HG03103 (cell line): ENCODE measurements around the gene PTPRN2.
A peak's percentile ranks its signal among the peaks of the same experiment; 100 is the strongest.

Experiments
- ATAC-seq: cut with Tn5 transposase; IDR thresholded peaks from one replicate; pipeline ENCODE4 v1.9.1; 2021; ENCODE audit warnings: low read depth; ENCODE audit not compliant: unreplicated experiment

The PTPRN2 gene

DNA sequence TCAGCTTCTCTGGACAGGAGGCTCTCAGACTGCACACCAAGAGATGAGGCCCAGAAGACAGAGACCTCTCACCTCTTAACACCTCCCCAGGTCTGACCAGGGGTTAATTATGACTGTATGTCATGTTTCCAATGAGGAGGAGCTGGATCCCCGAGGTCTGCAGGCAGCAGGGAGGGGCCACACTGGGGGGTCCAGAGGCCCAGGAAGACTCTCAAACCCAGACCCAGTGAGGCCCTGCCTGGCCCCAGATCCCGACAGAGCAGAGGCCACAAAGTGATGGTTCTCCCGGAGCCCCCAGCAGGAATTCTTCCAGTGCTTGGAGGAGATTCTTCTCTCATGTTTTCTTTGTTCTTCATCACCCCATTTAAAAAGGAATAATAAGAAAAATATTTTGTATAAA lies 28.8 kb downstream of the PTPRN2 start:
- ATAC-seq, result no peak

DNA sequence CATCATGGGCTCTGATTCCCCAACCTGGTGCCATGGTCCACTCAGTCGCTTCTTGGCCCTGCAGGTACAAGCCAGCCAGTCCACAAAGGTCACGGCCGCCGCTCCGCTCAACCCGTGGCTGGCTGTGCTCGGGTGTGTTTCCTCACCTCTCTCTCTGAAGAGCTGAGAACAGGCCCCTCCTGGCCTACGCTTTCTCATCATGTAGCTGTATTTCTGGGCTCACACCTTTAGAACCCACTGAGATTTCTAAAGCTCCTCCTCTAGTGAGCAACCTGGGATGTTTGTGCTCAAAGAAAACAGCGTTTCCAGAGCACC lies 30.2 kb downstream of the PTPRN2 start:
- no peak for ATAC-seq

DNA sequence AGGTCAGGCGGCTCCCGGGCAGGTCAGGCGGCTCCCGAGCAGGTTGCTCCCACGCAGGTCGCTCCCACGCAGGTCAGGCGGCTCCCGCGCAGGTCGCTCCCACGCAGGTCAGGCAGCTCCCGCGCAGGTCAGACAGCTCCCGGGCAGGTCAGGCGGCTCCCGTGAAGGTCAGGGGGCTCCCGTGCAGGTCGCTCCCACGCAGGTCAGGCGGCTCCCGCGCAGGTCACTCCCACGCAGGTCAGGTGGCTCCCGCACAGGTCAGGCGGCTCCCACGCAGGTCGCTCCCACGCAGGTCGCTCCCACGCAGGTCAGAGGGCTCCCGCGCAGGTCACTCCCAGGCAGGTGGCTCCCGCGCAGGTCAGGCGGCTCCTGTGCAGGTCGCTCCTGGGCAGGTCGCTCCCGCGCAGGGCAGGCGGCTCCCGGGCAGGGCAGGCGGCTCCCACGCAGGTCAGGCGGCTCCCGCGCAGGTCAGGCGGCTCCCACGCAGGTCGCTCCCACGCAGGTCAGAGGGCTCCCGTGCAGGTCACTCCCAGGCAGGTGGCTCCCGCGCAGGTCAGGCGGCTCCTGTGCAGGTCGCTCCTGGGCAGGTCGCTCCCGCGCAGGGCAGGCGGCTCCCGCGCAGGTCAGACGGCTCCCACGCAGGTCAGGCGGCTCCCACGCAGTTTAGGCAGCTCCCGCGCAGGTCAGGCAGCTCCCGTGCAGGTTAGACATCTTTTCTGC lies 30.7 kb downstream of the PTPRN2 start:
- ATAC-seq, result no peak

DNA sequence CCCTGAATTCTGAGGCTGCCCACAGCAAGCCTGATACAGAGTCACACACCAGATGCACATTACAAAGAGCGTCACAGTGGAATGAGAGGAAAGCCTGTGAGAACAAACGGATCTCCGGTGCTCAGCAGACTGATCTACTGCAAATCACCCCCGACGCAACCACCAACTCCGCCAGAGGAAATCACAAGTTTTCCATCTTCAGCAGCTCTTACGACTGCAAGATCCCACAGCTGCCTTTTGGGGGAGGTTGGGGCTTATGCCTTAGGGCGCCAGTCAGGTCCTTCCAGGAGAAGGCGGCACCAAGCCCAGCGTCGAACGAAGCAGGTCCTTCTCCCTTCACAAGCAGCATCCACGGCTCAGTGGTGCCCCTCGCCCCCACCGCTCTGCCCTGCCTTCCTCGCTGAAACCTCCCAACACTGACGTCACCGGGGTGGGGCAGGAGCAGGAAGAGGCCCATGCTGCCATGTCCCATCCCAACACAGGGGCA lies 32.5 kb downstream of the PTPRN2 start:
- ATAC-seq, result no peak

DNA sequence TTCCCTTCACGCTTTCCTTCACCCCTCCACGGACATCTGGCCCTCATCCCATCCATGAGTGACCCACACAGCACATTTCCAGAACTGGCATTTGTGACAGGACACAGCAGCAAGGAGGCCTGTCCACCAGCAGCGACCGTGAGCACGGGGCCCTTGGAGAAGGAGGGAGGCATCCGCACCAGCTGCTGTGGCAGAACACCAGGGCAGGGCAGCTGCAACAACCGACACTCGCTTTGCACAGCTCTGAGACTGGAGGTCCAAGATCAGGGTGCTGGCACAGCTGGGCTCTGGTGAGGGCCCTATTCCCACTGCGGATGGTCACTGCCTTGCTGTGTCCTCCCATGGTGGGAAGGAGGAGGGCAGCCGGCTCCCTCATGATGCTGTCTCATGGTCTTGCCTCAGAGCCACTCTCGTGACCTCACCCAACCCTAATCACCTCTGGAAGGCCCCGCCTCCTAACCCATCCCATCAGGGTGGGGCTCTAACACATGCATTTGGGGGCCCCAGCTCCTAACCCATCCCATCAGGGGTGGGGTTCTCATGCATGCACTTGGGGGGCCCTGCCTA lies 36.7 kb downstream of the PTPRN2 start:
- no peak for ATAC-seq

DNA sequence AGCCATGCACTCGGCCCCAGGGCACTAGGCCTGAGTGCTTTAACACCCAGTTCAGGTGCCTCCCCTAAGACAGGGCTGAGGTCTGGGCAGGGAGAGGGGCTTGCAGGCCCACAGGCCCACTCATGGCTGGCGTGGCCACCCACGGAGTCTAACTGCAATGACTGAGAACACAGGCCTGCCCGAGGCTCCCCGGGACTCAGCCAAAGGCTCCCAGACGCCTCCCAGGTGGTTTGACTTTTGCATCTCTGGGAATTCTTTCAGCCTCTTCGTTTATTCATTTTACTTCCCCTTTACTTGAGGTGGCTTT lies 37.3 kb downstream of the PTPRN2 start:
- no peak for ATAC-seq

DNA sequence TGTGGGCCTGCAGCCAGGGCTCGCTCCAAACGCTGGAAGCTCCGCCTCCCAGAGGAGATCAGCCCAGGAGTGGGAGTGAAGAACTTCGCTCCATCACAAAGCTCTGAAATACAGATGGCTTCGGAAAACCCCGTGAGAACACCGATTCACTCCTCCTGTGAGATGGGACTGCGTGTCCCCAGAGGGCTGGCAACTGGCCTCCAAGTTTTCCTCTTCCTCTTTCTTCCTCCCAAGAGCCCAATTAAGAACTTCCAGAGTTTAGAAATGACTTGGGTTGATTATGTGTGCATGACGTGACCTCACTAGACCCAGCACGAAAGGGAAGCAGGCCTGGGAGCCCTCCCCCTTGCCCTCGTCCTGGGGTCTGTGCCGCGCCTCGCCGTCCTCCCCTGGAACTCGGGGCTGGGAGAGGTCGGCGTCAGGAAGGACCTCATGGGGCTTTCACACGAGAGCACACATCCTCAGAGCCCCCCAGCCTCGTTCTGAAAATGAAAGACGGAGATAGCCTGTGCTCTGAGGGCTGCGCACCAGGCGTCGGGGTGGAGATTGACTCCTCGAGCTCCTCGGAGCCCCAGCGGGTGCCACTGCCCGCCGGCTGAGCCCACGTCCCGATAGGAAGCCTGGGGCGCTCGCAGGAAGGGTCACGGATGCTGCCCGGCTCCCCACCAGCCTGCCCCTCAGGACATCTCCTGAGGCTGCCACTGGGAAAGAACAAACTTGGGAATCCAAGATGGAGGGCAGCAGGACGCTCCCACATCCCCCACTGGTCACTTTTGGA lies 37.8 kb downstream of the PTPRN2 start:
- no peak for ATAC-seq

DNA sequence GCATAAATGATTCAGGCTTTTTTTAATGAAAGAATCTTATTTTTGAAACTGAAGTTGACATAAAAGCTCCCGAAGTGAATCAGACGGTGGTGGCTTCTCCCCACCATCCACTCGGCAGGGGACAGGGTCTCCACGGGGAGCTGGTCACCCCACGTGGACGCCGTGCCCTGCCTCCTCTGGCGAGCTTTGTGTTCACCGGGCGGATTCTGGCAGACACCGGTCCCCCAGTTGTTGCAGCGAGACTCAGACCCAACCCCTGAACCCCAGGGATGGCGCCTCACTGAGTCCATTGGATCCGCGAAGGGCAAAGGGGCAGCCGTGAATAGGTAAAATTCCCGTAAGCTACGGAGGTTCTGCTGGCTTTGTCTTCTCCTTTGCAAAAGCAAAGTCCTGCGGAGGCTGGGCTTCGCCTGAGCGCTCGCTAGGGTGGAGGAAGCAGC lies 38.4 kb downstream of the PTPRN2 start:
- no peak for ATAC-seq

DNA sequence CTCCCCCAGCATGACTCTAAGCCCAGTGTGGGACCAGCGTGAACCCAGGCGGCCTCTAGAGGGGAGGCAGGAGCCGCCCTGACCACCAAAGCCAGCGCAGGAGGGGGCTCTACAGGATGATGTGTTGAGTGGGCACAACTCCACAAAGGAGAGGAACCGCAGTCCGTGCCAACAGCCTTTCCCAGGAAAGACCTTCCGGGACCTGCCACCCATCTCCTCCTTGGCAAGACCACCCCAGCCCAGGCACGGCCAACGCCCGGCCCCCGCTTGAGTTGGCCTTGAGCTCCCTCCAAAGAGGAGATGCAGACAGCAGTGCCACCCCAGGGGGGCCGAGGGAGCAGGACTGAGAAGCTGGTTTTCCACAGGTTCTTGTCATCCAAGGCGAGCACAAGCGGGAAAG lies 38.9 kb downstream of the PTPRN2 start:
- no peak for ATAC-seq

DNA sequence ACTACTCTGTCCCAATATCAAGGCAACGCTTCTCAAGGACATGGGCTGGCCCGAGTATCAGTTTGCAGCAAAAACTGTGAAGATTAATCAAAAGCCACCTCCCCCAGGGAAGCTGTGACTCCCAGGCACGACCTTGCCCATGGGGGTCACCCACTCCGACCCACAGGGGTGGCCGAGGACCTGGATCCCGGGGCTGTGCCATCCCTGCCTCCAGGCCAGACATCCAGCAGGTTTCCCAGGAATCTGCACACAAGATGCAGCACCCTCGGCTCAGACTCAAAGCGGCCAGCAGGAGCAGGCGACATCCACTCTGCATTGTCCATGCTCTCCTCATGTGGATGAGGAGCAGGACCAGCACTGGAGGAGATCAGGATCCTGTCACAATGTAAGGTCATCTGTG lies 39.8 kb downstream of the PTPRN2 start:
- ATAC-seq, result no peak

DNA sequence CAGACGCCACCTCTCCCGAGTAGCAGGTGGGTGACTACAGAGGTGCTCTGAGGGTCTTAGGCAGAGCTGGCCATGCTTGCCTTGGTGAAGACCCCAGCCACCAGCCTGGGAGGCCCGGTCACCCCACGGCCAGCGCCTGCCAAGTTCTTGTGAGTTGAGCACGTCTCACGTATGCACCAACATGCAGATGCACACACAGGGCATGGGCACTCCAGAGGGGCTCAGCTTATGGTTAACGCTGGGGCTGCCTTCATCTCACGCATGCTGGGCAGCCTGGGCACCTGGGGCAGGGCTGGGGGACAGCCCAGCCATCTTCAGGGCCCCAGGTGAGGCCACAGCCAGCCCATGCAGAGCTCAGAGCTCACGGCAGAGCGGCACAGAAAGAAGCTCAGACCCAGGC lies 41.0 kb downstream of the PTPRN2 start:
- no peak for ATAC-seq

DNA sequence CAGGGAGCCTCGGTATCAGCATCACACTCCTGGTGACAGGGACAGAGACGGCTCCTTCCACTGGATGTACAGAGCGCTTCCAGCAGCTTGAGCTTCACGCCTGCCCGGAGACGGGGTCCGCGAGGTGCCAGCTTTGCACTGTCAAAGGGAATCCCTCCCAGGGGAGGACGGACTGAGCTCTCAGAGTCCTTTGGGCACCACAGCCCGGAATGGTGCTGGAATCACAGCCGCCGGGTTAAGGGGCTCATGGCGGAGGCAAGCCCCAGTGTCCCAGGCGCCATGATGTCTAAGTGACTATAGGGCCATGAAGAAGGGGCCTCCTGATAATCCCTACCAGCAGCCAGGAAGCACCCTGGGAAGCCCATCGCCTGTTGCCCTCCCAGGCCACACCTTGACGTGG lies 41.4 kb downstream of the PTPRN2 start:
- ATAC-seq, result no peak

DNA sequence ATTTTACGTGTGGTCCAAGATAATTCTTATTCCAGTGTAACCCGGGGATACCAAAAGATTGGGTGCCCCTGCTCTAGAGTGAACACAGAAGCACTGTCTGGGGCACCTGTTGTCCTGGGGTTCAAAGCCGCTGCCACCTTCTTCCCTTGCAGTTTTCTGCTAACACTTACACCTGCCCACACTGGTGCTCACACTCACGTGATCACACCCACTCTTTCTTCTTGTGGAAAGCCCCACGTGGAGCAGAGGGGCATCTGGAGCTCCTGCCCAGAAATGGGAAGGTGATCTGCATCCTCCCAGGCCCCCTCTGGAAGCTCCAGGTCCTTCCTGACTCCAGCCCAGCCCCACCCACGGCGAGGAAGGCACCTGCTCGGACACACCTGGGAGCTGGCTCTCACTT lies 42.9 kb downstream of the PTPRN2 start:
- no peak for ATAC-seq

DNA sequence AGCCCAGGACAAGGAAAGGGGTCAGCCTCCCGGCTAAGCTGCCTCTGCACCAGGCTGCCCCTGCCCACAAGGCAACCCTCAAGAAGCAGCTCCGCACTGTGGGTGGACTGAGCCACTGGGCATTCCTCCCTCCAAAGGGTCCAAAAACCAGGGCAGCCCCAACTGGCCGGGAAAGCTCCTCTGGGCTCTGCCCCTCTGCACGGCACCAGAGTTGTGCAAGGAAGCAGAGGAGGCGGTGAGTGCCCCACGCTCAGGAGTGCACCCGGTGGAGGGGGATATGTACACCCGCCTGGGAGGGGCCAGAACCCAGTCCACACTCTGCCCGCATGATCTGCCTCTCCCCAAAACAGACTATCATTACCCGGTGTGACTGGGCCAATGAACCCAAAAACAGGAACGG lies 43.8 kb downstream of the PTPRN2 start:
- no peak for ATAC-seq

DNA sequence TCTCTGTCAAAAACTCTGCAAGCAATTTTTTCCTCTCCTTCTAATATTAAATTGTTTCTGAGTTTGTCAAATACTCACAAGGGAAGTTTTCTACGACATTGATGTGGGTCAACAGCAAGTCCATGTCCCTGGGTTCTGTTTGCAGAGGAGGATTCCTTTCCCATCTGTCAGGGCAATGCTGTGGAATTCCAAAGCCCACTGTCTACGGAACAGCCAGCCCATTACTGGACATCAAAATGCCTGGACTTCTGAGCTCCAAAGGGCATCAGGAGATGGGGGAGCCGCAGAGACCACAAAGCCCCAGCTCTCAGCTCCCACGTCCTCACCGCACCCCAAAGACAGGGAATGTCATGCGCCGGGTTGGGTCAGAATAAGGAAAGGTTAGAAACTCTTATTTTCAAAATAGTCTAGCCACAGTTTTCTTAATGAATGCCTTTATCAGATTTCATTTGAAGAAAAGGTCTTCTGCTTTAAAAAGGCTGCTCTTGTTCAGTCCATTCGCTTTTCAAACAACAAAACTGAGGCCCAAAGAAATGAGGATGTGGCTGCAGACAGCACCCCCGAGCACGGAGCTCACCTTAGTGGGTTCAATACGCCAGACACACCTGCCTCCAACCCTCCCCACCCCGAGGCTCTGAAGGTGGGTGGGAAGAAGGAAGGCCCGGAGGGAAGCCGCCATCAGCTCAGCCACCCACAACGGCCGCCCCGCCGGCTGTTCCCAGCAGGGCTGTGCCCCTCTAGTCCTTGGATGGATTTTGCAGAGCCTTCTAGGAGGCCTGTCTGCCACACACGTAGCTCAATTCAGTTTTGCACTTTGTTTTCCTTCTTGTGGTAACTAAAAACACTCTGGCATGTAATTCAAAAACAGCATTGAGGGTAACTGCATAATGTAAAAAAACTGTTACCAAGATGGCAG lies 44.7 kb downstream of the PTPRN2 start:
- ATAC-seq, result no peak

DNA sequence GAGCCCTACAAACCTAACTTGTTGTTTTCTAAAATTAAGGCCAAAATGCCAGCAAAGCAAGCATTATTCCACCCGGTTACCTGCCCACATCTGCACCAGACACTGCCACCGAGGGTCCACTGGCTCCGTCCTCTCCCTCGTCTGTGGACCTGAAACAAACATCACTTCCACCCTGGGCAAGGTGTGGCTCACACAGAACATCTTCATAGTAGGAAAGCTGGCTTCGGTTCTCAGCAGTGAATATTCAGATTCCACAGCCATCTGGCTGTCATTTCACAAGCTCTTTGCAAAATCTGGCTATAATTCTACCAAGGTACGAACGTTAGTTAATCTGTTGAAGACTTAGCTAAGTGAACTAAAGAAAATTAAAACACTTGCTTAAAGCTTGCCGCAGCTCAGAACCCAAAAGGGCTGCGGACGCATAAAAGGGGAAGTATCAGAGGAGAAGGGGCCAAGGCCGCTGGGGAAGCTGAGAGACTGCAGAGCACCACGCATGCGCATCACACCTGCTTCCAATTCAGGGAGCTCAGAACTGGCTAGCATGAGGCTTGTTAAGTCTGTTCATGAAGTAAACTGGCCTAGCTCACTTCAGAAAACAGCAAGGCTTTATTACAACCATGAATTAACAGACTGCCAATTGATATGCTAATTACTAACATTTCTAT lies 46.1 kb downstream of the PTPRN2 start:
- ATAC-seq, result peak; percentile 90

DNA sequence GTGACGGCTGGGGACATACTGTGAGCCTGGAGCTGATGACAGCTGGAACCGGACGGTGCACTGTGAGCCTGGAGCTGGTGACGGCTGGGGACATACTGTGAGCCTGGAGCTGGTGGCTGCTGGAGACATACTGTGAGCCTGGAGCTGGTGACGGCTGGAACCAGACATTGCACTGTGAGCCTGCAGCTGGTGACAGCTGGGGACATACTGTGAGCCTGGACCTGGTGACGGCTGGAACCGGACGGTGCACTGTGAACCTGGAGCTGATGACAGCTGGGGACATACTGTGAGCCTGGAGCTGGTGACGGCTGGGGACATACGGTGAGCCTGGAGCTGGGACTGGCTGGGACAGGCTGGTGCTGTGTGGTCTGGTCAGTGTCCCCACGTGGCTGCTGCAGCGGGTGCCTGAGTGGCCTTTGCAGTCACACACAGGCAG lies 47.9 kb downstream of the PTPRN2 start:
- ATAC-seq, result no peak

DNA sequence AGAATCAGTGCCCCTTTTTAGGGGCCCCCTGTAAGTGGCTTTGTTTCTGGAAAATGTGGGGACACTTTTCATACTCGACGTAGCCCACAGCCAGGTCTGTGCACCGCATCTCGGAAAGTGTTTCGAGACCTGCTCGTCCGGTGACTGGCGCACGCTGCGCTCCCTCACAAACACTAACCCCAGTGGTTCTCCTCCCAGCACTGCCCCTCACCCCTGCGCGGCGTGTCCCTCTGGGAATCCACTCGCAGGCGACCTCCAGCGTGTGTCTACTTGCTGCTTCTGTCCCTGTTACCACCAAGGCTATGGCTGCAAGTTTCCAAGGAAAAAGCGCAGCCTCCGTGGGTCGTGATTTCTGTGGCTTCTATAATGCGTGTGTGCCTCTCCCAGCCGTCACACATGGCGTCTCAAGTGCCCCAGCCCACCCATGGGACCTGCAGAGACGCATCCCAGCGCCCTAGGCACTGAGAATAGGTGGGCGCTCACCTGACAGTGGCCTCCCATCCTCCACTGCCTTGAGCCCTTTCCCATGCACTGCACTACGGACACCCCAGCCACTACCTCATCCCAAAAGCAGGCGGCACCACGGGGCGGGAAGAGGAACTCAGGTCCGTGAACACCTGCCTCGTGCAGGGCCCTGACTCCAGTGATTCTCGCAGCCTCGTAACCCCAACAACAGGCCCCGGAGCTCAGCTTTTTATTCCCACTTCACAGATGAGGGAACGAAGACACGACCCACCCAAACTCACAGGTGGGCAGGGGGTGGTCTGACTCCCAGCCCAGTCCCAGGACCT lies 49.3 kb downstream of the PTPRN2 start:
- no peak for ATAC-seq

DNA sequence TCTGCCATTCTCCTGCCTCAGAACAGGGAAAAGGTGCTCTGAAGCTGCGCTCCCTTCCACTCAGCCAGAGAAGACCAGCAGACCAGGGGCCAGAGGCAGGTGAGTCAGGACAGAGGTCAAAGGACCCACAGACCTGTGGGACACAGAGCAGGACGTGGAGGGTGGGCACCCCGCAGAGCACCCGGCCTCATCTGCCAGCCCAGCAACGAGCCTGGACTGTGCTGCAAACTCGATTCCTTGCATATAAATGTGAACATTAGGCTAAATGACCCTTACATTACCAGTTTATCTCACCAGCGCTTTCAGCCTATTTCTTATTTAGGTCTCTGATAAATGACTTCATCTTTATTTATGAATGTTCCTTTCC lies 50.1 kb downstream of the PTPRN2 start:
- ATAC-seq, result no peak
